GM19239 (cell line): ENCODE measurements around the gene ANXA6.
A peak's percentile ranks its signal among the peaks of the same experiment; 100 is the strongest.
"Not testable (repeated sequence)": the region's sequence is repeated elsewhere in the genome, so short reads cannot be mapped to it uniquely, and the experiment has no call there.

Experiments
- DNase-seq: peaks from one replicate; pipeline ENCODE4 v3.0.0; 2011; ENCODE audit warnings: low spot score; ENCODE audit not compliant: insufficient read length
- FAIRE-seq: peaks from 2 replicates; lab custom pipeline; 2011; peaks lifted over from hg19 to GRCh38; lab: Jason Lieb, UNC

ANXA6 gene

GRCh38 chr5:151157426-151158286, at the start of gene ANXA6:
ANXA6 (minus strand) TSS chr5:151157779; CDS start chr5:151147901, 9,878 bp downstream.
- DNase-seq (no peak), FAIRE-seq (peak; percentile 89)

- FAIRE-seq (no peak), DNase-seq (no peak)
Measured at GRCh38 chr5:151205411-151205810, 47.8 kb upstream of the ANXA6 start.

GRCh38 chr5:151204051-151204450, 46.5 kb upstream of the ANXA6 start:
- FAIRE-seq (no peak), DNase-seq (no peak)

GRCh38 chr5:151202381-151203139, 45.0 kb upstream of the ANXA6 start:
- DNase-seq (no peak), FAIRE-seq (no peak)

GRCh38 chr5:151200913-151201595, 43.5 kb upstream of the ANXA6 start:
- DNase-seq (no peak), FAIRE-seq (no peak)

- FAIRE-seq: no peak
- no peak for DNase-seq
Measured at GRCh38 chr5:151199581-151200185, 42.1 kb upstream of the ANXA6 start.

GRCh38 chr5:151198861-151199260, 41.3 kb upstream of the ANXA6 start:
- FAIRE-seq (no peak), DNase-seq (no peak)

GRCh38 chr5:151197291-151197600, 39.7 kb upstream of the ANXA6 start:
- not testable (repeated sequence) for DNase-seq, FAIRE-seq

- FAIRE-seq (peak; percentile 98), DNase-seq (peak; percentile 20)
Measured at GRCh38 chr5:151196556-151197290, 39.1 kb upstream of the ANXA6 start.

- DNase-seq (no peak), FAIRE-seq (peak; percentile 79)
Measured at GRCh38 chr5:151195622-151196021, 38.0 kb upstream of the ANXA6 start.

GRCh38 chr5:151192626-151193025, 35.0 kb upstream of the ANXA6 start:
- FAIRE-seq: no peak
- no peak for DNase-seq

- DNase-seq (no peak), FAIRE-seq (no peak)
Measured at GRCh38 chr5:151191661-151192060, 34.1 kb upstream of the ANXA6 start.

- FAIRE-seq: no peak
- no peak for DNase-seq
Measured at GRCh38 chr5:151189151-151189550, 31.6 kb upstream of the ANXA6 start.

GRCh38 chr5:151186538-151186937, 29.0 kb upstream of the ANXA6 start:
- no peak for FAIRE-seq
- no peak for DNase-seq

- FAIRE-seq (no peak), DNase-seq (no peak)
Measured at GRCh38 chr5:151186052-151186451, 28.5 kb upstream of the ANXA6 start.

GRCh38 chr5:151184316-151185042, 26.9 kb upstream of the ANXA6 start:
- DNase-seq (no peak), FAIRE-seq (no peak)

- FAIRE-seq: no peak
- no peak for DNase-seq
Measured at GRCh38 chr5:151183456-151184245, 26.1 kb upstream of the ANXA6 start.

- FAIRE-seq (no peak), DNase-seq (no peak)
Measured at GRCh38 chr5:151182976-151183375, 25.4 kb upstream of the ANXA6 start.
